HUES48 (cell line): ENCODE results near the gene HTR3D.
A peak's percentile ranks its signal among the peaks of the same experiment; 100 is the strongest.

Experiments
- H3K27ac ChIP-seq: one replicate; pipeline ENCODE4 v1.7.0; 2013; ENCODE audit warnings: low read depth, low read length, inconsistent platforms
- H3K27me3 ChIP-seq: 2 replicates; pipeline ENCODE4 v1.6.1; 2013; ENCODE audit warnings: mild to moderate bottlenecking, low read length; ENCODE audit not compliant: control insufficient read depth, insufficient read depth
- H3K36me3 ChIP-seq: 2 replicates; pipeline ENCODE4 v1.6.1; 2013; ENCODE audit warnings: low read length; ENCODE audit not compliant: control insufficient read depth, insufficient read depth
- H3K4me1 ChIP-seq: 2 replicates; pipeline ENCODE4 v1.6.1; 2013; ENCODE audit warnings: mild to moderate bottlenecking, low read length; ENCODE audit not compliant: control insufficient read depth, insufficient read depth
- H3K4me3 ChIP-seq: 2 replicates; pipeline ENCODE4 v1.5.1; 2013; ENCODE audit warnings: mild to moderate bottlenecking, low read depth, low read length
- H3K9ac ChIP-seq: 2 replicates; pipeline ENCODE4 v1.6.1; 2013; ENCODE audit warnings: mild to moderate bottlenecking, low read depth, low read length, moderate library complexity
- H3K9me3 ChIP-seq: 2 replicates; pipeline ENCODE4 v1.6.1; 2013; ENCODE audit warnings: low read length; ENCODE audit not compliant: control insufficient read depth, insufficient read depth

The HTR3D gene

GRCh38 chr3:184031187-184031792, at the start of gene HTR3D:
Gene HTR3D, plus strand, starts transcription at chr3:184031742. Its CDS starts 0 bp downstream, at chr3:184031742.
- Histone ChIP-seq H3K36me3 (no peaks in the 10 kb centered on the region), H3K4me3 (no peak within 1 kb of the TSS), H3K9ac (no peak within 1 kb of the TSS), H3K4me1 (no peaks in the 10 kb centered on the region), H3K27ac (no peak within 1 kb of the TSS), H3K9me3 (no peaks in the 10 kb centered on the region), H3K27me3 (no peaks in the 10 kb centered on the region)

GRCh38 chr3:183981990-183982644, 49.4 kb upstream of the HTR3D start:
- peaks cover 50% of the 10 kb centered on the region for H3K36me3 ChIP-seq
- H3K27ac ChIP-seq = no peak overlapping the region
- peaks cover 19% of the 10 kb centered on the region for H3K4me1 ChIP-seq
- no peak overlapping the region for H3K4me3 ChIP-seq
- no peaks in the 10 kb centered on the region for H3K27me3 ChIP-seq
- no peak overlapping the region for H3K9ac ChIP-seq
- H3K9me3 ChIP-seq = no peaks in the 10 kb centered on the region

DNA sequence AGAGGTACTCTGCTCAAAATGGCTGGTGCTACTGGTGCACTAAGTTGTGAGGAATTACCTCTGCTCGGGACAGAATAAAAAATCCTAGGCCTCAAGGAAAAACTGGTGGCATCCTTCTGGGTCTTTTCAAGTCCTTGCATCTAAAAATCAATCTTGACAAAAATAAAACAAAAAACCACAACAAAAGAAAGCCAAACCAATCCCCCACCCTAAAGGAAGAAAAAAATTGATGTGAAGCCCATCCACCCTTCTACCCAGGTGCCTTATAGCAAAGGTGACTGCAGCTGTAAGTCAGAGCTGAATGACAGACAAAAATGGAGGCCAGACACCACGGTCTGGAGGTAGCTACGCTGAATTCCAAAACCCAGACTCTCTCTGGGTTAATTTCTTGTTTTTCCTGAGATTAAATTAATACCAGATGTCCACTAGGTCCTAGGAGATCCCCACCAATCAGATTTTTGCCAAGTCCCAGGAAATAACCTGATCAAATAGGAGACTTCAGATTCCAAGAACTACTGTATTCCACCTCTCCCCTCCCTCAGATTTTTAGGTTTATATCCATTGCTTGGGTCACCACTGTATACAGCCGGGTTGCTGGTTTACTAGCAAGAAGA, 47.3 kb upstream of the HTR3D start:
- no peak overlapping the region for H3K4me3 ChIP-seq
- H3K36me3 ChIP-seq = peaks cover 60% of the 10 kb centered on the region
- no peak overlapping the region for H3K9ac ChIP-seq
- H3K4me1 ChIP-seq = peaks cover 19% of the 10 kb centered on the region
- peak overlapping the region; percentile 57 for H3K27ac ChIP-seq
- H3K9me3 ChIP-seq = no peaks in the 10 kb centered on the region
- H3K27me3 ChIP-seq = no peaks in the 10 kb centered on the region

DNA sequence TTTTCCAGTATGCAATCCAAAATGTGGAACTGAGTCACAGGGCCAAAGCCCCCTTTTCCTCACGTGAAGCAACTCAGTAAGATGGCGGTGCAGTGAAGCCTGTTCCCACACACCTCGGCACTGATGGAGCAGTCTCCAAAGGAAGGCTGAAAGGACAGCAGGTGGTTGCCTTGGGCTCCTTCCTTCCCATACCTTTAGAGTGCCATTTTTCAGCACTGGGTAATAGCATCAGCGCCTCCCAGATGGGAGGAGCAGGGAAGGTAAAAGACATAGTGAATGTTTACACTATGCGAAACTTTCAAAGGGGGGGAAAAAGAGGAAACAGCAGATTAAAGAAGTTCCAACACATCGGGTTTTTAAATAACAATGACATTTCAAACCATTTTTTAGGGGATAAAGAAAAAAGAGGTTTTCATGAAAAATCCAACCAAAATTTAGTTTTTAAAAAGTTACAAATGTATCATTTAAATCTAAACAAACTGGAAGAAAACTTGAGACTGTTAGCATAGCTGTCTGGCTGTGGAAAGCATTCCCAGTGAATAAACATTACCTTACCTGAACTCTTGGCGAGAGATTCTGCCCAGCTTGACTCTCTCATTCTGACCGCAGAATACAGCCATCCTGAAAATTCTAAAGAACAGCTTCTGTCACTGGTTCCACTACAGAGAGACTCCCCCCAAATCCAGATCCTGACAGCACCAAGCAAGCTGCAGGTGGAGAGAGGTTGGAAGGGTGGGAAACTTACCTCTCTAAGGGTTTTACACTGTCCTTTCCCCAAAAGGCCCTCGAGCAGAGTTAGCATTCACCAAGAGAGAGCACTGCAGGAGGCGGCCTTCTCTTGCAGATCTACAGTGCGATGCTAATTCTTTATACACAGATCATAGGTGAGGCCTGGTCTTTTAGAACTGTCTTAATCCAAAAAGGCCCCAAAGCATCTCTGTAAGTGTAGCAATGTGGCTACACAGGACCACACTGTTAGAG, 46.5 kb upstream of the HTR3D start:
- peak overlapping the region; percentile 79 for H3K27ac ChIP-seq

GRCh38 chr3:183987000-183987600, 44.4 kb upstream of the HTR3D start:
- H3K27ac ChIP-seq = no peak overlapping the region
- no peak overlapping the region for H3K9ac ChIP-seq
- no peak overlapping the region for H3K4me3 ChIP-seq
- H3K4me1 ChIP-seq = peaks cover 19% of the 10 kb centered on the region
- H3K36me3 ChIP-seq = peaks cover 50% of the 10 kb centered on the region
- no peaks in the 10 kb centered on the region for H3K9me3 ChIP-seq
- H3K27me3 ChIP-seq = no peaks in the 10 kb centered on the region

More for the DNA sequence above, 46.5 kb upstream of the HTR3D start:
- Histone ChIP-seq H3K27me3 (no peaks in the 10 kb centered on the region), H3K9me3 (no peaks in the 10 kb centered on the region), H3K36me3 (peaks cover 61% of the 10 kb centered on the region), H3K4me1 (peaks cover 19% of the 10 kb centered on the region), H3K9ac (no peak overlapping the region), H3K4me3 (no peak overlapping the region)

DNA sequence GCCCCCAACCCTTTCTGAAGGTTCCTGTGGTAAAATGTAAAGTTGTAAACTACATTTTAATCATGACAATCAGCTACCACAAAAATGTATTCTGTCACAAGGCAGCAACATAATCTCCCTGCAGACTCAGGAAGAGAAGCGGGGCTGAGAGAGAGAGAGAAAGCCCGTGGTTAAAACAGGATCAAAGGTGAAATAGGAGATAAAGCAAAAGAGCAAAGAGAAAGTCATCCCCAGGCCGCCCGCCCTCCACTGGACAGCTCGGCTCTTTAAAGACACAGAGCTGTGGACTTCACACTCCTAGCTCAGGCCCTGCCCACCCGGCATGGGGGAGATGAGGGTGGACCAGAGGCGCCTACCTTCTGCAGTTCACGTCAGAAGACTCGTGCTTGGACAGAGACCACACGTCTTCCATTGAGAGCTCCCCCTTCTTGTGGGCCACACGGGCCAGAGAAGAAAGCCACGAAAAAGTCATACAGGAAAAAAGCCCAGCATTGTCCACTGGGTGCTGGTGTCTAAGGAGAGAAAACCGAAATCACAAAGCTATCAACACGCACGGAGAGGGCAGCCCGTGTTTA, 43.2 kb upstream of the HTR3D start:
- no peaks in the 10 kb centered on the region for H3K9me3 ChIP-seq
- H3K27me3 ChIP-seq = no peaks in the 10 kb centered on the region
- peaks cover 37% of the 10 kb centered on the region for H3K36me3 ChIP-seq
- H3K9ac ChIP-seq = no peak overlapping the region
- H3K4me1 ChIP-seq = peaks cover 19% of the 10 kb centered on the region
- no peak overlapping the region for H3K27ac ChIP-seq
- H3K4me3 ChIP-seq = no peak overlapping the region

- Histone ChIP-seq H3K9ac (no peak overlapping the region), H3K4me3 (no peak overlapping the region), H3K27me3 (no peaks in the 10 kb centered on the region), H3K27ac (no peak overlapping the region), H3K36me3 (peaks cover 32% of the 10 kb centered on the region), H3K4me1 (no peaks in the 10 kb centered on the region), H3K9me3 (no peaks in the 10 kb centered on the region)
Observed at GRCh38 chr3:183991403-183991802, 40.1 kb upstream of the HTR3D start.

- Histone ChIP-seq H3K27me3 (no peaks in the 10 kb centered on the region), H3K27ac (no peak overlapping the region), H3K4me3 (no peak overlapping the region), H3K9ac (no peak overlapping the region), H3K4me1 (no peaks in the 10 kb centered on the region), H3K9me3 (no peaks in the 10 kb centered on the region), H3K36me3 (peaks cover 21% of the 10 kb centered on the region)
Observed at GRCh38 chr3:184001761-184002160, 29.8 kb upstream of the HTR3D start.

- no peaks in the 10 kb centered on the region for H3K27me3 ChIP-seq
- H3K36me3 ChIP-seq = peaks cover 21% of the 10 kb centered on the region
- H3K27ac ChIP-seq = no peak overlapping the region
- no peaks in the 10 kb centered on the region for H3K9me3 ChIP-seq
- H3K9ac ChIP-seq = no peak overlapping the region
- no peaks in the 10 kb centered on the region for H3K4me1 ChIP-seq
- no peak overlapping the region for H3K4me3 ChIP-seq
Observed at GRCh38 chr3:184002469-184002868, 29.1 kb upstream of the HTR3D start.
